Esophagus squamous epithelium (tissue), 5 donors: ENCODE data around the gene USP2. TPM values are rescaled to one million over a fixed set of nuclear protein-coding genes. Genes with fewer than 3 reads are reported as not detected.

Experiments
- DNase-seq: peaks from one replicate; lab custom pipeline; 2025; lab: John Stamatoyannopoulos, UW
- H3K27ac ChIP-seq, 4 donors: fragments of 200-600 bp; sonication (generic); one replicate each; pipeline ENCODE4 v1.5.1; 2016 to 2019; ENCODE audit warnings: mild to moderate bottlenecking in 1 of 4
- H3K27me3 ChIP-seq, 4 donors: fragments of 200-600 bp; sonication (generic); 1 replicate in 3 of 4; 2 replicates in 1 of 4; pipeline versions ENCODE4 v1.5.1 to v1.6.0; 2017 to 2021; ENCODE audit warnings: antibody characterized with exemption in 1 of 4
- H3K36me3 ChIP-seq, 3 donors: fragments of 200-600 bp; sonication (generic); one replicate each; pipeline ENCODE4 v1.5.1; 2016 to 2019
- H3K4me1 ChIP-seq, 3 donors: fragments of 200-600 bp; sonication (generic); one replicate each; pipeline ENCODE4 v1.5.1; 2017 to 2019
- H3K4me3 ChIP-seq, 4 donors: fragments of 200-600 bp; sonication (generic); 1 replicate in 3 of 4; 2 replicates in 1 of 4; pipeline ENCODE4 v1.5.1; 2016 to 2019; ENCODE audit warnings: mild to moderate bottlenecking in 2 of 4, moderate library complexity in 1 of 4
- H3K9me3 ChIP-seq, 3 donors: fragments of 200-600 bp; sonication (generic); one replicate each; pipeline ENCODE4 v1.5.1; 2016 to 2019
- POLR2A ChIP-seq, 4 donors: fragments of 450-650 bp; IDR thresholded peaks; one replicate each; pipeline ENCODE4 v1.6.1; 2017; ENCODE audit warnings: antibody characterized with exemption in 4 of 4, mild to moderate bottlenecking in 4 of 4, moderate library complexity in 3 of 4
- WGBS, 2 donors: methylation state at CpG; one replicate each; pipeline ENCODE4 v1.1.5; 2018; 5-methylcytosine and 5-hydroxymethylcytosine counted together
- intact Hi-C: fragments of 100-400 bp; cut with DNase I; formaldehyde crosslinking; loops from one replicate; pipeline ENCODE4 v1.15.0; 2022
- total RNA-seq, 4 donors: library from RNA; depleted of rRNA; stranded (reverse); fragments of >200 nt; gene quantifications; one replicate each; pipeline ENCODE4 v1.1.0, GENCODE V29; 2016
- TF ChIP-seq, protein P1 (sequence below), 6 experiments: fragments of 450-650 bp in 4 of 6; fragments of 200-600 bp in 2 of 6; sonication (generic) in 2 of 6; IDR thresholded peaks; one replicate each; pipeline ENCODE4 v1.5.1; 2016 to 2019; ENCODE audit warnings: antibody characterized with exemption in 6 of 6, mild to moderate bottlenecking in 4 of 6, moderate library complexity in 4 of 6
- donor health status: DM: yes; HTN: yes; CAD: no.

The USP2 gene
- total RNA-seq, 4 donors from 2014 or later: 1.9 to 9.6 (median 4.8) TPM

DNA sequence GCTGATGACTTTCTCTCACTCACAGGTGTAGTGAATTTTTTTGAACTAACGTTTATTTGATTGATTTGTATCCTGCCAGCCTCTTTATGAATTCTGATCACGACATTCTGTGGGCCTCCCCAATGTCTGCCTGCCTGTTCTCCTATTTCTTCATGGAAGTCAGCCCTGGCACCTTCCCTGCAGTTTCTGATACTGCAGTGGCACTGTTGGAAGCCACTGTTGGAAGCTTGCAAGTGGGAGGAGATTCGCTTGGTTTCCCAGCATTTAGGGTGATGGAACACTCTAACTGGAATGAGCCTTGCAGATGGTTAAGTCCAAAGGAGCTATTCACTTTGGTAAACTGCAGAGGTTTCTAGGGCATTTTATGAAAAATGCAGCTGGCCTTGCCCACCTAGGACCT is 42.8 kb upstream of the USP2 start:
- Histone ChIP-seq H3K4me1 (peaks cover 10 to 30% (median 16%) of the 10 kb centered on the region in 3 donors), H3K4me3 (no peak overlapping the region), H3K27ac (no peak overlapping the region), H3K36me3 (no peaks in the 10 kb centered on the region), H3K27me3 (peaks cover 6 to 60% (median 9%) of the 10 kb centered on the region in 4 donors), H3K9me3 (no peaks in the 10 kb centered on the region)
- intact Hi-C loops: no loop called here
- DNase-seq: no peak
- no peak for TF ChIP-seq POLR2A (IDR thresholded peaks at IDR 0.05)
- TF ChIP-seq, protein P1, sequence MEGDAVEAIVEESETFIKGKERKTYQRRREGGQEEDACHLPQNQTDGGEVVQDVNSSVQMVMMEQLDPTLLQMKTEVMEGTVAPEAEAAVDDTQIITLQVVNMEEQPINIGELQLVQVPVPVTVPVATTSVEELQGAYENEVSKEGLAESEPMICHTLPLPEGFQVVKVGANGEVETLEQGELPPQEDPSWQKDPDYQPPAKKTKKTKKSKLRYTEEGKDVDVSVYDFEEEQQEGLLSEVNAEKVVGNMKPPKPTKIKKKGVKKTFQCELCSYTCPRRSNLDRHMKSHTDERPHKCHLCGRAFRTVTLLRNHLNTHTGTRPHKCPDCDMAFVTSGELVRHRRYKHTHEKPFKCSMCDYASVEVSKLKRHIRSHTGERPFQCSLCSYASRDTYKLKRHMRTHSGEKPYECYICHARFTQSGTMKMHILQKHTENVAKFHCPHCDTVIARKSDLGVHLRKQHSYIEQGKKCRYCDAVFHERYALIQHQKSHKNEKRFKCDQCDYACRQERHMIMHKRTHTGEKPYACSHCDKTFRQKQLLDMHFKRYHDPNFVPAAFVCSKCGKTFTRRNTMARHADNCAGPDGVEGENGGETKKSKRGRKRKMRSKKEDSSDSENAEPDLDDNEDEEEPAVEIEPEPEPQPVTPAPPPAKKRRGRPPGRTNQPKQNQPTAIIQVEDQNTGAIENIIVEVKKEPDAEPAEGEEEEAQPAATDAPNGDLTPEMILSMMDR (IDR thresholded peaks at IDR 0.05): no peak
- WGBS, 2 donors: 54 to 84% methylated on average over 2 to 3 of the region's 3 CpGs

DNA sequence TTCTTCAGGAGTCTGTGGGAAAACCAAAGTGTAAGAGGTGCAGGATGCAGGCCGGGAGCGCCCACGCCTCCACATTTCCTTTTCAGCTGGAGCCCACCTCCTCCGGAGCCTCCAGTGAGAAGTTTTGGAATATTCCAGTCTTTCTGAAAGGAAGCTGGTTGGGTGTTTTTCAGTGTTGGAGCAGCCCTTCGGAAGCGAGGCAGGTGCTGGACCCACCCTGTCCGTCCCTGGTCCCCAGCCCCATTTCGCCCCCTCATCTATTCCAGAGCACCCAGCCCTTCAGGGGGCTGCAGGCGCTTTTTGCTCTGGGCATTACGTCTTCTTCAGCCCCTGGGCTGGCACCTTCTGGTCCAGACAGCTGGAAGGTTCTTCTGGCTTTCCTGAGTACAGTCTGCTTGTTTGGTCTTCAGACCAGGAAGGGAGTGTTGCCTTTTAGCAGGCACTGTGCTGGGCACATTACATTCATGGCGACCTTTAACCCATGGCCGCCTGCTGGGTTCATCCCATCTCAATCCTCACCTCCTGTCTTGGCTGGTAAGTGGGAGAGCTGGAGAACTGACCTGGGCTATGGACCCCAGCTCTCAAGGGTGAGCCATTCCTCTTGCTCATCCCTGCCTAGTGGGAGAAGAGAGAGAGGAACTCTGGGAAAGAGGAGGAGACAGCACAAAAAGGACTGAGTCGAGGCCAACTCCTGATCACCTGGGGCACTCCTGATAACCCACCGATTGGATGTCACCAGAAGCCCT is 42.2 kb upstream of the USP2 start:
- intact Hi-C loops: no loop called here
- TF ChIP-seq, protein P1 (IDR thresholded peaks at IDR 0.05): no peak
- TF ChIP-seq POLR2A (IDR thresholded peaks at IDR 0.05): no peak
- Histone ChIP-seq H3K27ac (peak overlapping the region in 2 of 4 donors; percentile 68 to 73), H3K9me3 (no peaks in the 10 kb centered on the region), H3K4me3 (peak overlapping the region in 2 of 4 donors; percentile 50 to 64), H3K4me1 (peaks cover 10 to 30% (median 16%) of the 10 kb centered on the region in 3 donors), H3K36me3 (no peaks in the 10 kb centered on the region), H3K27me3 (peaks cover 6 to 61% (median 9%) of the 10 kb centered on the region in 4 donors)
- 59 to 68% methylated on average over 7 to 13 of the region's 14 CpGs for WGBS, 2 donors
- DNase-seq: no peak

DNA sequence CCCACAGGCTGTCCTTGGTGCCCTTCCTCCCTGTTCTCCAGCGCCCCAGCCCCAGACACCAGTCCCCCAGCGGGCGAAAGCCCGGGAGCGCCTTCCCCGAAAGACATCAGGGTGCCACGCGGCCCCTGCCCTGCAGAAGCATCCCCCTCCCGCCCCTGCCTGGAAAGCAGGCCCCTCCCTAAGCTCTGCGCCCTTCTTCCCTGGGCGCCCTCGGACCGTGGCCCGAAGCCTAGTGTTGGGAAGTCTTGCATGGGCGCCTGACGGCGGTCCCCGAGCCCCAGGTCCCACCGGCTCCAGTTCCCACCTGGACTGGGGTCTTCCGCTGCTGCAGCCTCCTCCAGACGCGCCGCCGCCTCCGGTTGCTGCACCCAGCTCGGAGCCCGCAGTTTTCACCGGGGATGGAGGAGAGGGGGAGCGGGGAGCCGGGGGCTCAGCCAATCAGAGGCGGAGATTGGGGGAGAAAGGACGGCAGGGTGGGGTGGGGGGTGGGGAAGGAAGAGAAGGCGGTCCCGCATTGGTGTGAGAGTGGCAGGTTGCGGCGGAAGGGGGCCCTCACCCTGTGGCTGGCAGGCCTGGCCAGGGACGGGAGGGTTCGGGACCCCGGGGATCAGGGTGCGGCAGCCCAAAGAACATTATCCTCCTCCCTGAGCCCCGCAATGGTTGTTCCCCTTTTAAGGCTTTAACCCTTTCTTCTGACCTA is 41.5 kb upstream of the USP2 start, which contains the start of gene THY1:
TSS of gene THY1 (minus strand) at position 364 of the 700 bp plus-strand sequence. CDS start 2,267 bp downstream, outside the sequence.
- peaks cover 6 to 68% (median 9%) of the 10 kb centered on the region in 4 donors for H3K27me3 ChIP-seq
- no peak for DNase-seq
- H3K4me3 ChIP-seq: peak within 1 kb of the TSS; percentile 6 to 64 (median 46)
- H3K27ac ChIP-seq: peak within 1 kb of the TSS; percentile 16 to 73 (median 46)
- TF ChIP-seq, protein P1 (IDR thresholded peaks at IDR 0.05): no peak
- no peak for TF ChIP-seq POLR2A (IDR thresholded peaks at IDR 0.05)
- H3K9me3 ChIP-seq: no peaks in the 10 kb centered on the region
- WGBS, 2 donors: 7 to 35% methylated on average over 6 to 12 of the region's 41 CpGs
- H3K4me1 ChIP-seq: peaks cover 10 to 36% (median 17%) of the 10 kb centered on the region in 3 donors
- intact Hi-C loops: no loop called here
- H3K36me3 ChIP-seq: no peaks in the 10 kb centered on the region

DNA sequence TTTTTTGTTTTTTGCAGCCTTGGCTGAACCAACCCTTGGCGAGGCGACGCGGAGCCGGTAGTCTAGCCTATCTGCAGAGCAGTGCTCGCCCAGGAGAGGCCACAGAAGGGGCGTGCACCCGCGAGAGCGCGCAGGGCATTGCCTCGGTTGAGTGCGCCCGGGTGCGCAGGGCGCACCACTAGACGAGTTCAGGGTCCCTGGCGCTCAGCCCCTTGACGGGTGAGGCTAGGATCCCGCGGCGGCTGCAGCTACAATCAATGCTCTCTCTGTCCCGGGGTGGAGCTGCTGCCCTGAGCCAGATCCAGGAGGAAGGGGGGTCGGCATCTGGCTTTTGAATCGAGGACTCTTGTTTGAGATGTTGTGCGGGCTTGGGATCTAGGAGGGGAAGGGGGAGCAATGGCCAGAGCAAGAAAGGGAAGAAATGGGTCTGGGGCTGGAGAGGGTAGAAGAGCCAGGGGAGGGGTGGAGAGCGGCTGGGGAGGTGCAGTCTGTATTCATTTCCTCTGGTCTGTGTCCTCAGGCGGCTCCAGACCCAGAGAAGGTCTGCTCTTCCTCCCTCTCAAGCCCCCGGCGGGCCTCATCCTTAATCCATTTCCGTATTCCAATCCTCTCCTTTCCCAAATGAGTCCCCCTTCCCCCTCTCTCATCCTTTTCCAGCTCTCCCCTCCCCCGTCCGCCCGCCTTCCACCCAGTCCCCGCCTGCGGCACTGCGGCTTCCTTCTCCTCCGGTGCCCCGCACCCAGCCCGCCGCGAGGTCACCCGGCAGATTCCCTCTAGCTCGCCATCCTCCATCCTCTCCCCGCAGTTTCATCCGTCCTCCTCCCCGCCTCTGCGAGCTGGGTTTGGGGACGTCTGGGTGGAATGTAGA is 40.7 kb upstream of the USP2 start:
- Histone ChIP-seq H3K27me3 (peaks cover 6 to 68% (median 9%) of the 10 kb centered on the region in 4 donors), H3K4me3 (peak overlapping the region; percentile 6 to 64 (median 46)), H3K36me3 (no peaks in the 10 kb centered on the region), H3K27ac (peak overlapping the region in 3 of 4 donors; percentile 16 to 73 (median 68)), H3K4me1 (peaks cover 10 to 44% (median 25%) of the 10 kb centered on the region in 3 donors), H3K9me3 (no peaks in the 10 kb centered on the region)
- intact Hi-C loops: no loop called here
- DNase-seq: no peak
- no peak for TF ChIP-seq POLR2A (IDR thresholded peaks at IDR 0.05)
- TF ChIP-seq, protein P1 (IDR thresholded peaks at IDR 0.05): no peak
- 1% methylated on average over 26 to 27 of the region's 49 CpGs for WGBS, 2 donors
